K562 (cell line): ENCODE measurements around the gene ANXA4. TPM values are rescaled to one million over a fixed set of nuclear protein-coding genes. Genes with fewer than 3 reads are reported as not detected.
A peak's percentile ranks its signal among the peaks of the same experiment; 100 is the strongest.

Experiments used
- ATF1 ChIP-seq, 2 experiments: fragments of 450-650 bp in 1 of 2; IDR thresholded peaks; 2 replicates each; pipeline ENCODE4 v1.6.1; 2016; ENCODE audit warnings: missing compliant biosample characterization in 1 of 2, missing genetic modification characterization in 1 of 2
- BACH1 ChIP-seq: fragments of 200-800 bp; sonication (Bioruptor generic); IDR thresholded peaks from 2 replicates; pipeline ENCODE4 v1.6.1; 2016; ENCODE audit warnings: missing genetic modification characterization, missing compliant biosample characterization
- CBFA2T3 ChIP-seq: fragments of 450-650 bp; IDR thresholded peaks from 2 replicates; pipeline ENCODE4 v1.6.1; 2017
- DPF2 ChIP-seq: fragments of 450-650 bp; IDR thresholded peaks from 2 replicates; pipeline ENCODE4 v1.6.1; 2016
- MAZ ChIP-seq, 2 experiments: fragments of 450-650 bp in 1 of 2; sonication (generic) in 1 of 2; formaldehyde crosslinking; IDR thresholded peaks in 1 of 2; conservative IDR thresholded peaks in 1 of 2; 2 replicates each; pipeline versions ENCODE4 v1.4.0 to v1.5.0; 2020; ENCODE audit warnings: mild to moderate bottlenecking in 1 of 2, missing genetic modification reagents in 1 of 2
- MEF2D ChIP-seq: conservative IDR thresholded peaks from 2 replicates; pipeline ENCODE4 v1.6.1; 2016; ENCODE audit warnings: low read depth, missing genetic modification characterization, missing compliant biosample characterization
- NFIC ChIP-seq: fragments of 450-650 bp; IDR thresholded peaks from 2 replicates; pipeline ENCODE4 v1.6.1; 2017; ENCODE audit warnings: mild to moderate bottlenecking, inconsistent platforms
- NR2C1 ChIP-seq, 2 experiments: fragments of 450-650 bp; IDR thresholded peaks; 2 replicates each; pipeline ENCODE4 v1.6.1; 2017; ENCODE audit warnings: mild to moderate bottlenecking in 2 of 2, antibody characterized with exemption in 1 of 2, inconsistent platforms in 1 of 2, missing compliant biosample characterization in 1 of 2, missing genetic modification characterization in 1 of 2
- NR4A1 ChIP-seq, 2 experiments: fragments of 250-450 bp in 1 of 2; fragments of 450-650 bp in 1 of 2; sonication (Bioruptor Pico) in 1 of 2; IDR thresholded peaks; 2 replicates each; pipeline versions ENCODE4 v1.4.0 to v1.6.1; 2016 to 2020; ENCODE audit warnings: mild to moderate bottlenecking in 2 of 2, missing compliant biosample characterization in 1 of 2, missing genetic modification characterization in 1 of 2, moderate library complexity in 1 of 2
- SMAD3 ChIP-seq: fragments of 450-650 bp; formaldehyde crosslinking; conservative IDR thresholded peaks from 2 replicates; pipeline ENCODE4 v1.4.0; 2020; ENCODE audit warnings: mild to moderate bottlenecking
- SMAD4 ChIP-seq: fragments of 250-450 bp; sonication (Bioruptor Pico); conservative IDR thresholded peaks from 2 replicates; pipeline ENCODE4 v1.8.0; 2021; ENCODE audit warnings: inconsistent platforms, mild to moderate bottlenecking, moderate library complexity
- ZNF165 ChIP-seq: fragments of 250-450 bp; sonication (Bioruptor Pico); IDR thresholded peaks from 2 replicates; pipeline ENCODE4 v1.4.0; 2020; ENCODE audit warnings: borderline replicate concordance
- ZNF324 ChIP-seq: fragments of 250-450 bp; sonication (Bioruptor Pico); IDR thresholded peaks from 2 replicates; pipeline ENCODE4 v1.4.0; 2020; ENCODE audit warnings: mild to moderate bottlenecking
- ZNF583 ChIP-seq: fragments of 250-450 bp; sonication (Bioruptor Pico); IDR thresholded peaks from 2 replicates; pipeline ENCODE4 v1.4.0; 2020
- ZNF79 ChIP-seq: fragments of 250-450 bp; sonication (Bioruptor Pico); IDR thresholded peaks from 2 replicates; pipeline ENCODE4 v1.4.0; 2020; ENCODE audit warnings: low read depth, mild to moderate bottlenecking, moderate library complexity
- polyA plus RNA-seq, 8 experiments: library from polyadenylated mRNA; depleted of rRNA in 4 of 8; stranded (reverse) in 5 of 8; unstranded in 3 of 8; fragments of >200 nt; fragmentation: Nextera tagmentation in 2 of 8; fragmentation: Illumina TruSeq in 1 of 8; extraction: Ambion mirVana in 2 of 8; extraction: Trizol in 1 of 8; gene quantifications; 2 replicates each; pipeline versions ENCODE4 v1.2.1 to v1.2.3, GENCODE V29; 2011 to 2014; ENCODE audit warnings: inconsistent platforms in 1 of 8, missing spikeins in 1 of 8
- total RNA-seq, 7 experiments: library from RNA; depleted of rRNA in 6 of 7; stranded (reverse); fragments of >200 nt in 6 of 7; fragmentation: Illumina TruSeq in 2 of 7; extraction: Trizol in 2 of 7; gene quantifications; 2 replicates each; pipeline versions ENCODE4 v1.2.1 to v1.2.3, GENCODE V29; 2011 to 2021; ENCODE audit warnings: low replicate concordance in 1 of 7
- TF ChIP-seq, protein P1 (sequence below): fragments of 450-650 bp; IDR thresholded peaks from 2 replicates; pipeline ENCODE4 v1.6.1; 2016; ENCODE audit warnings: low read depth, mild to moderate bottlenecking, moderate library complexity
- TF ChIP-seq, protein P2 (sequence below): fragments of 450-650 bp; conservative IDR thresholded peaks from 2 replicates; pipeline ENCODE4 v1.6.1; 2016; ENCODE audit warnings: missing genetic modification characterization, low read depth, mild to moderate bottlenecking, control low read depth, missing compliant biosample characterization
- TF ChIP-seq, protein P3 (sequence below), 3 experiments: fragments of 200-800 bp in 1 of 3; fragments of 250-450 bp in 1 of 3; fragments of 450-650 bp in 1 of 3; sonication (Bioruptor Pico) in 1 of 3; sonication (Bioruptor generic) in 1 of 3; formaldehyde crosslinking in 1 of 3; IDR thresholded peaks; 2 replicates each; pipeline versions ENCODE4 v1.6.1 to v1.8.0; 2016 to 2022; ENCODE audit warnings: mild to moderate bottlenecking in 2 of 3, missing genetic modification characterization in 2 of 3, missing compliant biosample characterization in 1 of 3, moderate library complexity in 1 of 3
- TF ChIP-seq, protein P4 (sequence below): fragments of 250-450 bp; sonication (Bioruptor Pico); IDR thresholded peaks from 2 replicates; pipeline ENCODE4 v1.8.0; 2021; ENCODE audit warnings: moderate library complexity, mild to moderate bottlenecking, inconsistent platforms
- TF ChIP-seq, protein P5 (sequence below), 2 experiments: fragments of 250-450 bp in 1 of 2; fragments of 450-650 bp in 1 of 2; sonication (Bioruptor Pico) in 1 of 2; IDR thresholded peaks; 2 replicates each; pipeline versions ENCODE4 v1.6.1 to v1.8.0; 2016 to 2021; ENCODE audit warnings: mild to moderate bottlenecking in 2 of 2, moderate library complexity in 2 of 2, missing compliant biosample characterization in 1 of 2, missing genetic modification characterization in 1 of 2

The ANXA4 gene
- total and polyA plus RNA-seq, 9 of the 15 experiments (the other 6 are each of a cell fraction or from before 2014, with no cell fraction given) = 3.4 to 13.6 (median 11.6) TPM

DNA sequence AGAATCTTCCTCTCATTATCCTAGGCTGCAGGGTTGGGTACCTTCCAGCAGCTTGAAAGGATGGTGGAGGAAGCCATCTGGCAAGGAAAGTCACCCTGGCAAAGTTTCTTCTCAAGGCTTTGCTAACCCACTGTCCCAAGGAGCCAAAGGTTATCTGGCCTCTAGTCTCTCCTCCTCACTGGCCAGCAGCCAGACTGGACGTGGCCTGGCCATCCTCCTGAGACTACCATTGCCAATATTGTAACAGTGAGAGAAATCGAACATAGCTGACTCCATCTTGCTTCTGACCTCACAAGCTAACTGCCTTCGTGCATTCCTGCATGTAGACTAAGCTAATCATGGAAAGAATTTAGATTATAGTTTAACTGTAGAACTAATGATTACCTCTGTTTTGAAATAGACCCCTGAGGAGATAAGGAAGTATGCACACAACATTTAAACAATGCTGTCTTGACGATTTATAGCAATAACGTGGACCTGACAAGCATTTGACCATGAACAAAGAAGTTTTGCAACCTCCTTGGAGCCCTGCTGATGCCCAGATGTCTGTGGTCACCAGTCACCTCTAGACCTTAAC, 7.8 kb upstream of the ANXA4 start (continued):
- TF ChIP-seq ZNF583 (CRISPR knock-in tag) = peak; percentile 85; the same call in 1 of the 2 replicates
- TF ChIP-seq NR4A1 (CRISPR knock-in tag; IDR thresholded peaks at IDR 0.05) = no peak
- TF ChIP-seq NR4A1 (tag; IDR thresholded peaks at IDR 0.05) = peak; percentile 82; the same call in 1 of the 2 replicates
- 0 out of 2 replicates have a peak, but pooled peaks have one; percentile 28 for TF ChIP-seq SMAD4 (CRISPR knock-in tag)
- TF ChIP-seq, protein P1, sequence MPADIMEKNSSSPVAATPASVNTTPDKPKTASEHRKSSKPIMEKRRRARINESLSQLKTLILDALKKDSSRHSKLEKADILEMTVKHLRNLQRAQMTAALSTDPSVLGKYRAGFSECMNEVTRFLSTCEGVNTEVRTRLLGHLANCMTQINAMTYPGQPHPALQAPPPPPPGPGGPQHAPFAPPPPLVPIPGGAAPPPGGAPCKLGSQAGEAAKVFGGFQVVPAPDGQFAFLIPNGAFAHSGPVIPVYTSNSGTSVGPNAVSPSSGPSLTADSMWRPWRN = no peak
- TF ChIP-seq, protein P2, sequence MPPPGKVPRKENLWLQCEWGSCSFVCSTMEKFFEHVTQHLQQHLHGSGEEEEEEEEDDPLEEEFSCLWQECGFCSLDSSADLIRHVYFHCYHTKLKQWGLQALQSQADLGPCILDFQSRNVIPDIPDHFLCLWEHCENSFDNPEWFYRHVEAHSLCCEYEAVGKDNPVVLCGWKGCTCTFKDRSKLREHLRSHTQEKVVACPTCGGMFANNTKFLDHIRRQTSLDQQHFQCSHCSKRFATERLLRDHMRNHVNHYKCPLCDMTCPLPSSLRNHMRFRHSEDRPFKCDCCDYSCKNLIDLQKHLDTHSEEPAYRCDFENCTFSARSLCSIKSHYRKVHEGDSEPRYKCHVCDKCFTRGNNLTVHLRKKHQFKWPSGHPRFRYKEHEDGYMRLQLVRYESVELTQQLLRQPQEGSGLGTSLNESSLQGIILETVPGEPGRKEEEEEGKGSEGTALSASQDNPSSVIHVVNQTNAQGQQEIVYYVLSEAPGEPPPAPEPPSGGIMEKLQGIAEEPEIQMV (tag) = 0 out of 2 replicates have a peak, but pooled peaks have one; percentile 47
- no peak for TF ChIP-seq ATF1 (CRISPR knock-in tag; IDR thresholded peaks at IDR 0.05)
- peak; percentile 26; the same call in 1 of the 2 replicates for TF ChIP-seq ATF1 (tag; IDR thresholded peaks at IDR 0.05)
- no peak for TF ChIP-seq DPF2
- TF ChIP-seq ZNF165 (CRISPR knock-in tag) = peak; percentile 79; the same call in 1 of the 2 replicates
- TF ChIP-seq, protein P3, sequence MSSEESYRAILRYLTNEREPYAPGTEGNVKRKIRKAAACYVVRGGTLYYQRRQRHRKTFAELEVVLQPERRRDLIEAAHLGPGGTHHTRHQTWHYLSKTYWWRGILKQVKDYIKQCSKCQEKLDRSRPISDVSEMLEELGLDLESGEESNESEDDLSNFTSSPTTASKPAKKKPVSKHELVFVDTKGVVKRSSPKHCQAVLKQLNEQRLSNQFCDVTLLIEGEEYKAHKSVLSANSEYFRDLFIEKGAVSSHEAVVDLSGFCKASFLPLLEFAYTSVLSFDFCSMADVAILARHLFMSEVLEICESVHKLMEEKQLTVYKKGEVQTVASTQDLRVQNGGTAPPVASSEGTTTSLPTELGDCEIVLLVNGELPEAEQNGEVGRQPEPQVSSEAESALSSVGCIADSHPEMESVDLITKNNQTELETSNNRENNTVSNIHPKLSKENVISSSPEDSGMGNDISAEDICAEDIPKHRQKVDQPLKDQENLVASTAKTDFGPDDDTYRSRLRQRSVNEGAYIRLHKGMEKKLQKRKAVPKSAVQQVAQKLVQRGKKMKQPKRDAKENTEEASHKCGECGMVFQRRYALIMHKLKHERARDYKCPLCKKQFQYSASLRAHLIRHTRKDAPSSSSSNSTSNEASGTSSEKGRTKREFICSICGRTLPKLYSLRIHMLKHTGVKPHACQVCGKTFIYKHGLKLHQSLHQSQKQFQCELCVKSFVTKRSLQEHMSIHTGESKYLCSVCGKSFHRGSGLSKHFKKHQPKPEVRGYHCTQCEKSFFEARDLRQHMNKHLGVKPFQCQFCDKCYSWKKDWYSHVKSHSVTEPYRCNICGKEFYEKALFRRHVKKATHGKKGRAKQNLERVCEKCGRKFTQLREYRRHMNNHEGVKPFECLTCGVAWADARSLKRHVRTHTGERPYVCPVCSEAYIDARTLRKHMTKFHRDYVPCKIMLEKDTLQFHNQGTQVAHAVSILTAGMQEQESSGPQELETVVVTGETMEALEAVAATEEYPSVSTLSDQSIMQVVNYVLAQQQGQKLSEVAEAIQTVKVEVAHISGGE (CRISPR knock-in tag; IDR thresholded peaks at IDR 0.05) = peak in 1 of 3 experiments; percentile 39; a peak in 1 of 6 replicates
- TF ChIP-seq, protein P4, sequence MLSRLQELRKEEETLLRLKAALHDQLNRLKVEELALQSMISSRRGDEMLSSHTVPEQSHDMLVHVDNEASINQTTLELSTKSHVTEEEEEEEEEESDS (CRISPR knock-in tag) = no peak
- peak; percentile 76 for TF ChIP-seq MEF2D
- TF ChIP-seq BACH1 (tag) = peak; percentile 38; the same call in 1 of the 2 replicates
- 0 out of 2 replicates have a peak, but pooled peaks have one; percentile 27 for TF ChIP-seq ZNF79 (CRISPR knock-in tag)
- no peak for TF ChIP-seq MAZ (CRISPR knock-in tag; conservative IDR thresholded peaks at IDR 0.05 in 1 of 2, IDR thresholded peaks at IDR 0.05 in 1 of 2)
- peak; percentile 68 for TF ChIP-seq NFIC
- TF ChIP-seq NR2C1 (IDR thresholded peaks at IDR 0.05) = no peak
- TF ChIP-seq NR2C1 (tag; IDR thresholded peaks at IDR 0.05) = peak; percentile 66; the same call in 1 of the 2 replicates
- 0 out of 2 replicates have a peak, but pooled peaks have one; percentile 18 for TF ChIP-seq ZNF324 (CRISPR knock-in tag)
- TF ChIP-seq, protein P5, sequence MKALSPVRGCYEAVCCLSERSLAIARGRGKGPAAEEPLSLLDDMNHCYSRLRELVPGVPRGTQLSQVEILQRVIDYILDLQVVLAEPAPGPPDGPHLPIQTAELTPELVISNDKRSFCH (CRISPR knock-in tag; IDR thresholded peaks at IDR 0.05) = no peak
- TF ChIP-seq, protein P5 (tag; IDR thresholded peaks at IDR 0.05) = peak; percentile 49; the same call in 1 of the 2 replicates
- TF ChIP-seq CBFA2T3 = no peak
- TF ChIP-seq SMAD3 = peak; percentile 73; the same call in 1 of the 2 replicates
